Esophagus (tissue), 2 donors: ENCODE data around the gene PDZD8. TPM values are rescaled to one million over a fixed set of nuclear protein-coding genes. Genes with fewer than 3 reads are reported as not detected.

Source experiments
- polyA plus RNA-seq, 2 donors: library from polyadenylated mRNA; stranded (reverse); fragments of 200-250 nt; gene quantifications; one replicate each; pipeline ENCODE4 v1.2.3, GENCODE V29; 2013
- donor health status: healthy with polysubstance abuse.
- donor health status: Bipolar disorder and iron deficiency.

PDZD8 gene
- polyA plus RNA-seq, 2 donors: 2.9 to 6.8 TPM

Other genes with a start within 250 kb of the PDZD8 start
- gene VAX1, start 237.2 kb downstream of the PDZD8 start, polyA plus RNA-seq: not detected
- gene KCNK18, start 178.0 kb downstream of the PDZD8 start, polyA plus RNA-seq: not detected
- gene SLC18A2, start 134.3 kb downstream of the PDZD8 start, polyA plus RNA-seq: under 1 TPM; 0.14 to 0.39 TPM
- under 1 TPM; 0.10 to 0.15 TPM for gene EMX2, start 167.3 kb upstream of the PDZD8 start, polyA plus RNA-seq